Lower leg skin (tissue), 4 donors: ENCODE results near the gene EBI3. TPM values are rescaled to one million over a fixed set of nuclear protein-coding genes. Genes with fewer than 3 reads are reported as not detected.
A peak's percentile ranks its signal among the peaks of the same experiment; 100 is the strongest.

ENCODE experiments used
- DNase-seq, 2 donors: peaks; one replicate each; pipeline ENCODE4 v3.0.0-alpha.2; 2019; ENCODE audit warnings: low spot score in 2 of 2
- H3K4me3 ChIP-seq: fragments of 200-600 bp; sonication (generic); 2 replicates; pipeline ENCODE4 v1.5.1; 2017; ENCODE audit warnings: mild to moderate bottlenecking, low read depth; ENCODE audit not compliant: poor library complexity, severe bottlenecking
- POLR2A ChIP-seq, 2 donors: fragments of 450-650 bp; IDR thresholded peaks; one replicate each; pipeline ENCODE4 v1.6.1; 2016 to 2017; ENCODE audit warnings: antibody characterized with exemption in 2 of 2, mild to moderate bottlenecking in 1 of 2, moderate library complexity in 1 of 2
- WGBS, 2 donors: methylation state at CpG; one replicate each; pipeline ENCODE4 v1.1.5; 2018; 5-methylcytosine and 5-hydroxymethylcytosine counted together
- intact Hi-C: fragments of 100-400 bp; cut with DNase I; formaldehyde crosslinking; loops from one replicate; pipeline ENCODE4 v1.15.0; 2023; ENCODE audit warnings: low total_unique reads
- total RNA-seq, 4 donors: library from RNA; depleted of rRNA; stranded (reverse); fragments of >200 nt; gene quantifications; one replicate each; pipeline ENCODE4 v1.1.0, GENCODE V29; 2016
- TF ChIP-seq, protein P1 (sequence below), 3 donors: fragments of 450-650 bp; IDR thresholded peaks; one replicate each; pipeline ENCODE4 v1.5.1; 2016; ENCODE audit warnings: antibody characterized with exemption in 3 of 3, mild to moderate bottlenecking in 3 of 3, moderate library complexity in 2 of 3

EBI3 gene
- total RNA-seq, 4 donors from 2014 or later: 2.2 TPM; not detected in 3

DNA sequence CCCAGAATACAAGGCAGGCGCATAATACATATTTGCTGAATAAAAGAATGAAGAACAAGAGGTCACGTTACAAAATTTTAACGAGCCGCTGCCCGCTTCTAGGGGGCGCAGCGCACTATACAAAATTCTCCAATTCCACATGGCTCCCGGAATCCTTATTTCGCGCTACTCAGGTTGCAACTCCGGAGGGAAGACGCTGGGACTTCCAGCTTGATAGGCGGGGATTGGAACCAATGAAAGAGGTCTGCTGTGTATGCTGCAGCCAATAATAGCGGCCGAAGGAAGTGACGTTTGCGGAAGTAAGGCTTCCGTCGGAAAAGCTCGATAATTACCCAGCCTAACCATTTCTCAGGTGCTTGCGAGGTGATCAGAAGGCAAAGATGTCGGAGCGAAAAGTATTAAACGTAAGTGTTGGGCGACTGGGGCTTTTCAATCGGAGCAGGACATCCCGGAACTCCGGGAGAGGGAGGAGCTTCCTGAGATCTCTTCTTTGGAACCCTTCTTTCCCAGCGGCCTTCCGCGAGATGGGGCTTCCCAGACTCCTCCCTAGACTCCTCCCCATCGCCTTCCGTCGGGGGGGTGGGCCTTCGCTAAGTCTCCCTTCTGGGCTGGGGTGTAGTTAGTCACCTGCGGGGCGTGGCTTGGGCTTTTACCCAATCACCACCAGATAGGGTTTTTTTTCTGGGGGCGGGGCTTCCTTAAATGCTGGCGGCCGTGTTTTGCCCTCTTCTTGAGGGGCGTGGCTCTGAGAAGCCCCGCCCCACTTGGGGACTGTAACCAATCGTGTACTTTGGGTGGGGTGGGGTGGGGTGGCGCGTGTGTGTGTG is 17.7 kb downstream of the EBI3 start, which contains the start of gene YJU2:
TSS of gene YJU2 (plus strand) at position 314 of the 827 bp plus-strand sequence. CDS start at position 381, 67 bp downstream.
- peak; percentile 99 to 100 for DNase-seq
- intact Hi-C loops: no loop called here
- TF ChIP-seq POLR2A (IDR thresholded peaks at IDR 0.05): no peak
- TF ChIP-seq, protein P1, sequence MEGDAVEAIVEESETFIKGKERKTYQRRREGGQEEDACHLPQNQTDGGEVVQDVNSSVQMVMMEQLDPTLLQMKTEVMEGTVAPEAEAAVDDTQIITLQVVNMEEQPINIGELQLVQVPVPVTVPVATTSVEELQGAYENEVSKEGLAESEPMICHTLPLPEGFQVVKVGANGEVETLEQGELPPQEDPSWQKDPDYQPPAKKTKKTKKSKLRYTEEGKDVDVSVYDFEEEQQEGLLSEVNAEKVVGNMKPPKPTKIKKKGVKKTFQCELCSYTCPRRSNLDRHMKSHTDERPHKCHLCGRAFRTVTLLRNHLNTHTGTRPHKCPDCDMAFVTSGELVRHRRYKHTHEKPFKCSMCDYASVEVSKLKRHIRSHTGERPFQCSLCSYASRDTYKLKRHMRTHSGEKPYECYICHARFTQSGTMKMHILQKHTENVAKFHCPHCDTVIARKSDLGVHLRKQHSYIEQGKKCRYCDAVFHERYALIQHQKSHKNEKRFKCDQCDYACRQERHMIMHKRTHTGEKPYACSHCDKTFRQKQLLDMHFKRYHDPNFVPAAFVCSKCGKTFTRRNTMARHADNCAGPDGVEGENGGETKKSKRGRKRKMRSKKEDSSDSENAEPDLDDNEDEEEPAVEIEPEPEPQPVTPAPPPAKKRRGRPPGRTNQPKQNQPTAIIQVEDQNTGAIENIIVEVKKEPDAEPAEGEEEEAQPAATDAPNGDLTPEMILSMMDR (IDR thresholded peaks at IDR 0.05): no peak
- H3K4me3 ChIP-seq: peak within 1 kb of the TSS; percentile 28
- 0% methylated on average over 39 to 42 of the region's 45 CpGs for WGBS, 2 donors

DNA sequence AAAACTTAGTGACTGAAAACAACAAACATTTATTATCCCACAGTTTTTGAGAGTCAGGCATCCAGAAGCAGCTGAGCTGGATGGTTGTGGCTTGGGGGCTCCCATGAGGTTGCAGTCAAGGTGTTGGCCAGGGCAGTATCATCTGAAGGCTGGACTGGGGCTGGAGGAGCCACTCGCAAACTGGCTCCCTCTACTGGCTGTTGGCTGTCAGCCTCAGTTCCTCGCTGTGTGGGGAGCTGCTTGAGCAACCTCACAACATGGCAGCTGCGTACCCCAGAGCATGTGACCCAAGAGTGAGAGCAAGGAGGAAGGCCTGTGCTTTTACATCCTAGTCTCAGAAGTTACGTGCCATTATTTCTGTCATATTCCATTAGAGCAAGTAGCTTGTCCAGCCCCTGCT is 27.2 kb downstream of the EBI3 start:
- WGBS, 2 donors: 98 to 100% methylated on average over 4 of the region's 4 CpGs
- no peak overlapping the region for H3K4me3 ChIP-seq
- DNase-seq: no peak
- intact Hi-C loops: no loop called here
- no peak for TF ChIP-seq POLR2A (IDR thresholded peaks at IDR 0.05)
- TF ChIP-seq, protein P1 (IDR thresholded peaks at IDR 0.05): no peak

DNA sequence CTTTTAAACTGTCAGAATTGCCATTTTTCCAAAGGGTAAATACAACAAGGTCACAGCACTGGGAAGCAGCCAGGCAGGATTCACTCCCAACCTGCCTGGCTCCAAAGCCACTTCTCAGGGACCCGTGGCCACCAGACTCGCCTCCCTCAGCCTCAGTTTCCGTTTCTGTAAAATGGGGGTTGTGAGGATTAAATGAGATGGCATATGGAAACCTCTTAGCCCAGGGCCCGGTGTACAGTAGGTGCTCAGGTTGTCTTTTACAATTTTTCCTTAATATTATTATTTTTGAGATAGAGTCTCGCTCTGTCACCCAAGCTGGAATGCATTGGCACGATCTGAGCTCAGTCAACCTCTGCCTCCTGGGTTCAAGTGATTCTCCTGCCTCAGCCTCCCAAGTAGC is 27.7 kb downstream of the EBI3 start:
- intact Hi-C loops: no loop called here
- no peak for DNase-seq
- H3K4me3 ChIP-seq: no peak overlapping the region
- TF ChIP-seq POLR2A (IDR thresholded peaks at IDR 0.05): no peak
- TF ChIP-seq, protein P1 (IDR thresholded peaks at IDR 0.05): no peak
- WGBS, 2 donors: 90% methylated on average over 6 of the region's 6 CpGs

DNA sequence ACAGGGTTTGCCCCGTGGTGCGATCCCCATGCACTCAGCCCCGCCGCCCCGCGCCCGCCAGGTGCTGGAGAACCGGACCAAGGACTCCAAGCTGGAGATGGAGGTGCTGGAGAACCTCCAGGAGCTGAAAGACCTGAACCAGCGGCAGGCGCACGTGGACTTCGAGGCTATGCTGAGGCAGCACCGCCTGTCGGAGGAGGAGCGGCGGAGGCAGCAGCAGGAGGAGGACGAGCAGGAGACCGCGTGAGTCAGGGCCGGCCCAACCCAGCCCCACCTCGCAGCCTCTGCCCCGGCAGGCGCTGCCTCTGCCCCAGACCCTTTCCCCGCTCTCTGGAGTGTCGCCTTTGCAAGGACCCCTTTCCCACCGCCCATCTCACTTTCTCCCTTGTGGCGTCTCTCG is 28.9 kb downstream of the EBI3 start:
- intact Hi-C loops: no loop called here
- 96% methylated on average over 26 to 28 of the region's 28 CpGs for WGBS, 2 donors
- no peak overlapping the region for H3K4me3 ChIP-seq
- no peak for DNase-seq
- TF ChIP-seq, protein P1 (IDR thresholded peaks at IDR 0.05): no peak
- no peak for TF ChIP-seq POLR2A (IDR thresholded peaks at IDR 0.05)

DNA sequence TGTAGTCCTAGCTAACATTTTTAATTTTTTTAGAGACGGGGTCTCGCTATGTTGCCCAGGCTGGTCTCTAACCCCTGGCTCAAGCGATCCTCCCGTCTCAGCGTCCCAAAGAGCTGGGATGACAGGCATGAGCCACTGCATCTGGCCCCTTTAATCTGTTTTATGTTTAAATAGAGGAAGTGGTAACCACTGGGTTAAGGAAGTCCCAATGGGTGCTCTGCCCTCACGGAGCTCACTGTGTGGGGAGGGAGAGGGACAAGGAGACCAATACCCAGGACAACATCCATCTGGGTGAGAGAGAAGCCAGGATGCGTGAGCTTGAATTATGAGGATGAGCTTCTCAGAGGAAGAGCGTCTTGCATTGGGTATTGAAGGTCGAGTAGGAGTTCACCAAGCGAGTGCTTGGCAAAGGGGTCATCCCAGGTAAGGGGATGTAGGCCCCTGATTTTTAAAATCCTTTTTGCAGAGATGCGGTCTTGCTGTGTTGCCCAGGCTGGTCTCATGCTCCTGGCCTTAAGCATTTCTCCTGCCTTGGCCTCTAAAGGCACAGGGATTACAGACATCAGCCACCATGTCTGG is 31.4 kb downstream of the EBI3 start:
- intact Hi-C loops: no loop called here
- WGBS, 2 donors: 88 to 90% methylated on average over 8 to 11 of the region's 11 CpGs
- DNase-seq: no peak
- no peak overlapping the region for H3K4me3 ChIP-seq
- TF ChIP-seq, protein P1 (IDR thresholded peaks at IDR 0.05): no peak
- TF ChIP-seq POLR2A (IDR thresholded peaks at IDR 0.05): no peak
